IPS-18a (cell line): ENCODE measurements around the gene SDHC.
A peak's percentile ranks its signal among the peaks of the same experiment; 100 is the strongest.

Experiments
- H3K27ac ChIP-seq: one replicate; pipeline ENCODE4 v1.5.1; 2013; ENCODE audit warnings: low read length
- H3K27me3 ChIP-seq: one replicate; pipeline ENCODE4 v1.6.1; 2013; ENCODE audit warnings: mild to moderate bottlenecking, low read length; ENCODE audit not compliant: control insufficient read depth, insufficient read depth
- H3K36me3 ChIP-seq: one replicate; pipeline ENCODE4 v1.6.1; 2013; ENCODE audit warnings: low read depth, low read length; ENCODE audit not compliant: control insufficient read depth
- H3K4me1 ChIP-seq: one replicate; pipeline ENCODE4 v1.6.1; 2013; ENCODE audit warnings: low read depth, low read length; ENCODE audit not compliant: control insufficient read depth
- H3K4me3 ChIP-seq: one replicate; pipeline ENCODE4 v1.5.1; 2013; ENCODE audit warnings: low read length
- H3K9ac ChIP-seq: one replicate; pipeline ENCODE4 v1.6.1; 2013; ENCODE audit warnings: mild to moderate bottlenecking, low read length, moderate library complexity
- H3K9me3 ChIP-seq: one replicate; pipeline ENCODE4 v1.6.1; 2013; ENCODE audit warnings: low read depth, low read length; ENCODE audit not compliant: control insufficient read depth

SDHC gene

GRCh38 chr1:161297415-161297814 lies 16.8 kb upstream of the SDHC start:
- no peak overlapping the region for H3K9ac ChIP-seq
- H3K9me3 ChIP-seq, result no peaks in the 10 kb centered on the region
- no peaks in the 10 kb centered on the region for H3K4me1 ChIP-seq
- H3K27ac ChIP-seq, result no peak overlapping the region
- no peak overlapping the region for H3K4me3 ChIP-seq
- no peaks in the 10 kb centered on the region for H3K27me3 ChIP-seq
- no peaks in the 10 kb centered on the region for H3K36me3 ChIP-seq

GRCh38 chr1:161298116-161298515 lies 16.1 kb upstream of the SDHC start:
- H3K36me3 ChIP-seq, result no peaks in the 10 kb centered on the region
- no peaks in the 10 kb centered on the region for H3K9me3 ChIP-seq
- no peak overlapping the region for H3K9ac ChIP-seq
- no peak overlapping the region for H3K27ac ChIP-seq
- no peak overlapping the region for H3K4me3 ChIP-seq
- no peaks in the 10 kb centered on the region for H3K27me3 ChIP-seq
- no peaks in the 10 kb centered on the region for H3K4me1 ChIP-seq

GRCh38 chr1:161299347-161299746 lies 14.8 kb upstream of the SDHC start:
- Histone ChIP-seq H3K27me3 (no peaks in the 10 kb centered on the region), H3K4me1 (peaks cover 6% of the 10 kb centered on the region), H3K9me3 (no peaks in the 10 kb centered on the region), H3K4me3 (no peak overlapping the region), H3K9ac (no peak overlapping the region), H3K27ac (no peak overlapping the region), H3K36me3 (no peaks in the 10 kb centered on the region)

GRCh38 chr1:161300478-161300877 lies 13.7 kb upstream of the SDHC start:
- Histone ChIP-seq H3K9ac (no peak overlapping the region), H3K36me3 (no peaks in the 10 kb centered on the region), H3K4me3 (no peak overlapping the region), H3K27me3 (no peaks in the 10 kb centered on the region), H3K27ac (no peak overlapping the region), H3K4me1 (peaks cover 7% of the 10 kb centered on the region), H3K9me3 (no peaks in the 10 kb centered on the region)

DNA sequence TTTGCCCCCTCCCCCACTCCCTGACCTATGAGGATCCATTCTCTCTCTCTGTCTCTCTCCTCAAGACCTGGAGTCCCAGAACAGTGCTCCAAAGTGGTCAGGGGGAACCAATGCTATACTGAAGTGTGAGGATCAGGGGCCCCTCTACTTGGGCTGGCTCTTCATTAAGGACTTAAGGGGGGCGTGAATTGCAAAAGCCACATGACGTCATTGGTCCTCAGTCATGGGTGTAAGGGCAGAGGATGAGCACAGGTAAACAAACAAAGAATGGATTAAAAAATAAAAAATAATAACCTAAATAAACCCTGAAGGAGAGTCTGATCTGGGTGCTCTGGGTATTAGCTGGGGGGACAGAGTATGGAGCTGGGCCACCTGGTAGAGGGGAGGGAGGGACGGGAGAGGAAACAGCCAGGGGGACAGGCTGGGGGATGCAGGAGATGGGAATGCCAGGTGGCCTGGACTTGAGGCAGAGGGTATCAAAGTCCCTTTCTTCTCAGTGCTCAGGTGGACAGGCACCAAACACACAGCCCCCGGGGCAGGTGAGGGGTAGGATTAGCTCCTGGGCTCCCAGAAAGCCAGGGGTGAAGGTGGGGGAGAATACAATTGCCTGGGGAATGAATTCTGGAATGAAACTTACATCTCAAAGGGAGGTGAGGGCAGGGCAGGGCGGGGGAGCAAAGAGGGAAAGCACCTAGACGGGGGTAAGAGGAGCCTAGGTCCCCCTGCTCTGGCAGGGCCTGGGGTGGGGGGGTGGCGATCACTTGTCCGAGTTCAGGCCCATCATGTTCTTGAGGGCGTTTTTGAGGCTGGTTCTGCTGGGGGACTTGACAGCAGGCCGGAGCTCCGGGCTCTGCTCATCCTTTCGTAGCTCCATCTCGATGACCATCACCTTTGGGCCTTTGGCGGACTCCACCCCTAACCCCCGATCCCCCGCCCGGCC lies 9.0 kb upstream of the SDHC start:
- Histone ChIP-seq H3K27ac (no peak overlapping the region), H3K4me1 (peaks cover 7% of the 10 kb centered on the region), H3K4me3 (peak overlapping the region; percentile 81), H3K9ac (no peak overlapping the region), H3K9me3 (no peaks in the 10 kb centered on the region), H3K27me3 (no peaks in the 10 kb centered on the region), H3K36me3 (no peaks in the 10 kb centered on the region)

DNA sequence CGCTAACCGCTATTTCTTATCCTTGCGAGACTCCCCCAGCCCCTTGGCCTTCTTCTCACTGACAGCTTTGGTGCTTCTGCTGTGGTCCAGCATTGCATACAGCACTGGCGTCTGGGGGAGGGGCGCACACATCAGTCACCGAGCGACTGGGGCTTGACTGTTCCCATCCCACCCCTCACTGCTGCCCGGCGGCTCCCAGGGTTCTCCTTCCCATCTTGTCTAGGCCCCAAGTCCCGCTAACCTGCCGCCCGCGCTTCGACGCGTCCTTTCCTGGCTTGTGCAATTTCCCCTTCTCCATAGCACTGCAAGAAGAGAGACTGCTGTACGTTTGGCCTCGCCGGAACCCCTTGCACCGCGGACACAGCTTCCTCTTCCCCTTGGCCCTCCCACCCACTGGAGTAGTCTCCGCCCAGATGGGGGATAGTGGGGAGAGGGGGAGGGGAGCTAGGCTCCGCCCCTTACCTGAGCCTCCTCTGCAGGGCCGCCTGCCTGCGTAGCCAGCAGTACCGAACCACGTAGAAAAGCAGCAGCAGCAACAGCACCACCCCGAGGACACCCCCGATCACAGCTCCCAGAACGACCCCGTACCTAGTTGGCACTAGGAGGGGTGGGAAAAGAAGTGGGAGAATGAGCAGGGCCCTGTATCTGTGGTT lies 8.2 kb upstream of the SDHC start:
- no peak overlapping the region for H3K27ac ChIP-seq
- no peak overlapping the region for H3K9ac ChIP-seq
- peak overlapping the region; percentile 81 for H3K4me3 ChIP-seq
- H3K9me3 ChIP-seq, result no peaks in the 10 kb centered on the region
- H3K36me3 ChIP-seq, result no peaks in the 10 kb centered on the region
- H3K4me1 ChIP-seq, result peaks cover 7% of the 10 kb centered on the region
- no peaks in the 10 kb centered on the region for H3K27me3 ChIP-seq

DNA sequence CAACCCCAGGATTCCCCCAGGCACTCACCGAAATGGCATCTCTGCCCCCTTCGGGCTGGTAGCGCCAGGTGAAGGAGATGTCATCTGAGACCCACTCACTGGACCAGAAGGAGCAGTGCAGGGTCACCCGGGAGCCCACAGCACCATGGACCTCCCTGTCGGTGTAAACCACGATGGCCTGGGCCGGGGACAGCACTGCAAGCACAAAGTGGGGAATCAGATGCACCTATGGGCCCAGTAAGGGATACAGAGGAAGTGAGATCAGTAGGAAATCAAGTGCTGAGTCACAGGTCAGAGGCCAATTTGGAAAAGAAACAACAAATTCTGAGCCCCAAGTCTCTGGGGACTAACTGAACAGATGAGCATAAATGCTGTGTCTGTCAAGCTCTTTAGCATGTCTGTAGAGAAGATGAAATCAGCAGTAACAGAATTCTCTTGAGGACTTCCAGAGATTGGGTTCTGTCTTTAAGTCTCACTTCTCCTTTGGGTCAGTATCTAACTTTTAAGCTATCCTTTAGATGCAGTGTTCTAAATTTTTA lies 6.9 kb upstream of the SDHC start:
- peaks cover 7% of the 10 kb centered on the region for H3K4me1 ChIP-seq
- H3K9ac ChIP-seq, result no peak overlapping the region
- H3K27me3 ChIP-seq, result no peaks in the 10 kb centered on the region
- no peak overlapping the region for H3K4me3 ChIP-seq
- no peak overlapping the region for H3K27ac ChIP-seq
- H3K9me3 ChIP-seq, result no peaks in the 10 kb centered on the region
- H3K36me3 ChIP-seq, result no peaks in the 10 kb centered on the region

GRCh38 chr1:161307892-161308638 lies 6.1 kb upstream of the SDHC start:
- H3K9ac ChIP-seq, result no peak overlapping the region
- H3K27ac ChIP-seq, result no peak overlapping the region
- peaks cover 7% of the 10 kb centered on the region for H3K4me1 ChIP-seq
- no peaks in the 10 kb centered on the region for H3K9me3 ChIP-seq
- H3K36me3 ChIP-seq, result no peaks in the 10 kb centered on the region
- no peaks in the 10 kb centered on the region for H3K27me3 ChIP-seq
- no peak overlapping the region for H3K4me3 ChIP-seq

GRCh38 chr1:161309868-161310267 lies 4.3 kb upstream of the SDHC start, which contains the start of gene MPZ:
Gene MPZ (minus strand): TSS chr1:161309968. CDS start chr1:161309905, 63 bp downstream.
- no peaks in the 10 kb centered on the region for H3K9me3 ChIP-seq
- H3K36me3 ChIP-seq, result no peaks in the 10 kb centered on the region
- no peak within 1 kb of the TSS for H3K27ac ChIP-seq
- H3K4me3 ChIP-seq, result no peak within 1 kb of the TSS
- H3K9ac ChIP-seq, result no peak within 1 kb of the TSS
- peaks cover 3% of the 10 kb centered on the region for H3K4me1 ChIP-seq
- no peaks in the 10 kb centered on the region for H3K27me3 ChIP-seq

- H3K4me1 ChIP-seq, result peaks cover 14% of the 10 kb centered on the region
- H3K27me3 ChIP-seq, result no peaks in the 10 kb centered on the region
- no peaks in the 10 kb centered on the region for H3K36me3 ChIP-seq
- H3K4me3 ChIP-seq, result no peak overlapping the region
- no peaks in the 10 kb centered on the region for H3K9me3 ChIP-seq
- H3K9ac ChIP-seq, result no peak overlapping the region
- H3K27ac ChIP-seq, result no peak overlapping the region
Observed at GRCh38 chr1:161311595-161312181, 2.5 kb upstream of the SDHC start.
